WTC11 (cell line): ENCODE measurements around the gene AMOT.

ENCODE experiments used
- ETV6 ChIP-seq: sonication (generic); formaldehyde crosslinking; IDR thresholded peaks from 2 replicates; pipeline ENCODE4 v1.8.1; 2022; ENCODE audit warnings: mild to moderate bottlenecking, missing genetic modification reagents
- IRF1 ChIP-seq: sonication (generic); formaldehyde crosslinking; IDR thresholded peaks from 2 replicates; pipeline ENCODE4 v1.8.0; 2023; ENCODE audit warnings: missing genetic modification reagents
- JUN ChIP-seq: sonication (generic); formaldehyde crosslinking; IDR thresholded peaks from 2 replicates; pipeline ENCODE4 v1.8.0; 2023; ENCODE audit warnings: mild to moderate bottlenecking, missing genetic modification reagents
- NR2C2 ChIP-seq: sonication (generic); formaldehyde crosslinking; IDR thresholded peaks from 2 replicates; pipeline ENCODE4 v1.8.0; 2022; ENCODE audit warnings: mild to moderate bottlenecking, missing genetic modification reagents
- NR3C1 ChIP-seq: sonication (generic); formaldehyde crosslinking; conservative IDR thresholded peaks from 2 replicates; pipeline ENCODE4 v1.8.1; 2023; ENCODE audit warnings: low read depth, mild to moderate bottlenecking, missing genetic modification reagents
- SOX15 ChIP-seq: fragments of 250-450 bp; sonication (Bioruptor Pico); IDR thresholded peaks from 2 replicates; pipeline ENCODE4 v1.9.0; 2021; ENCODE audit warnings: mild to moderate bottlenecking
- TP53 ChIP-seq: sonication (generic); formaldehyde crosslinking; IDR thresholded peaks from 2 replicates; pipeline ENCODE4 v1.8.1; 2023; ENCODE audit warnings: mild to moderate bottlenecking, missing genetic modification reagents
- USF2 ChIP-seq: sonication (generic); formaldehyde crosslinking; IDR thresholded peaks from 2 replicates; pipeline ENCODE4 v1.8.1; 2023; ENCODE audit warnings: mild to moderate bottlenecking, missing genetic modification reagents, moderate library complexity
- ZNF138 ChIP-seq: sonication (generic); formaldehyde crosslinking; conservative IDR thresholded peaks from 2 replicates; pipeline ENCODE4 v1.8.1; 2022; ENCODE audit warnings: mild to moderate bottlenecking, moderate library complexity, missing genetic modification reagents
- TF ChIP-seq, protein P1 (sequence below): fragments of 200-600 bp; IDR thresholded peaks from 2 replicates; pipeline ENCODE4 v1.8.0; 2022; ENCODE audit warnings: antibody characterized with exemption

- no peak for TF ChIP-seq NR2C2 (CRISPR knock-in tag)
- TF ChIP-seq NR3C1 (CRISPR knock-in tag) = no peak
- no peak for TF ChIP-seq SOX15
- TF ChIP-seq IRF1 (CRISPR knock-in tag) = no peak
- TF ChIP-seq, protein P1, sequence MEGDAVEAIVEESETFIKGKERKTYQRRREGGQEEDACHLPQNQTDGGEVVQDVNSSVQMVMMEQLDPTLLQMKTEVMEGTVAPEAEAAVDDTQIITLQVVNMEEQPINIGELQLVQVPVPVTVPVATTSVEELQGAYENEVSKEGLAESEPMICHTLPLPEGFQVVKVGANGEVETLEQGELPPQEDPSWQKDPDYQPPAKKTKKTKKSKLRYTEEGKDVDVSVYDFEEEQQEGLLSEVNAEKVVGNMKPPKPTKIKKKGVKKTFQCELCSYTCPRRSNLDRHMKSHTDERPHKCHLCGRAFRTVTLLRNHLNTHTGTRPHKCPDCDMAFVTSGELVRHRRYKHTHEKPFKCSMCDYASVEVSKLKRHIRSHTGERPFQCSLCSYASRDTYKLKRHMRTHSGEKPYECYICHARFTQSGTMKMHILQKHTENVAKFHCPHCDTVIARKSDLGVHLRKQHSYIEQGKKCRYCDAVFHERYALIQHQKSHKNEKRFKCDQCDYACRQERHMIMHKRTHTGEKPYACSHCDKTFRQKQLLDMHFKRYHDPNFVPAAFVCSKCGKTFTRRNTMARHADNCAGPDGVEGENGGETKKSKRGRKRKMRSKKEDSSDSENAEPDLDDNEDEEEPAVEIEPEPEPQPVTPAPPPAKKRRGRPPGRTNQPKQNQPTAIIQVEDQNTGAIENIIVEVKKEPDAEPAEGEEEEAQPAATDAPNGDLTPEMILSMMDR = no peak
- TF ChIP-seq USF2 = no peak
- no peak for TF ChIP-seq ZNF138 (CRISPR knock-in tag)
- no peak for TF ChIP-seq TP53 (CRISPR knock-in tag)
- no peak for TF ChIP-seq ETV6 (CRISPR knock-in tag)
- TF ChIP-seq JUN (CRISPR knock-in tag) = no peak
These were observed 5.6 kb downstream of the AMOT start for GRCh38 chrX:112835019-112835418.
